Activated naive CD4-positive, alpha-beta T cell treated with anti-CD3 and anti-CD28 coated beads, Interleukin-2, amount 10 ng/mL, durations not matched to agents 7 days and 5 days (primary cell): ENCODE data around the gene KIAA0232.
A peak's percentile ranks its signal among the peaks of the same experiment; 100 is the strongest.

Source experiments
- CTCF ChIA-PET: fragments of 350-600 bp; sonication (Branson Sonifier 250); formaldehyde crosslinking; loops from one replicate; lab custom pipeline; 2021; ENCODE audit warnings: antibody characterized with exemption; lab: Charles Lee
- DNase-seq: peaks from one replicate; pipeline ENCODE4 v3.0.0-alpha.2; 2020
- H3K27ac Mint-ChIP-seq: one replicate; pipeline ENCODE4 v1.8.0; 2021; ENCODE audit warnings: mild to moderate bottlenecking, moderate library complexity, mixed read lengths
- H3K27me3 Mint-ChIP-seq: one replicate; pipeline ENCODE4 v1.8.0; 2021; ENCODE audit warnings: mild to moderate bottlenecking, mixed read lengths
- H3K36me3 Mint-ChIP-seq: one replicate; pipeline ENCODE4 v1.8.0; 2021; ENCODE audit warnings: mixed read lengths
- H3K4me1 Mint-ChIP-seq: one replicate; pipeline ENCODE4 v1.8.0; 2021; ENCODE audit warnings: mixed read lengths
- H3K4me3 Mint-ChIP-seq: one replicate; pipeline ENCODE4 v1.8.0; 2021; ENCODE audit warnings: mild to moderate bottlenecking, moderate library complexity, mixed read lengths
- H3K9me3 Mint-ChIP-seq: one replicate; pipeline ENCODE4 v1.8.0; 2021; ENCODE audit warnings: mixed read lengths

KIAA0232 gene, protein sequence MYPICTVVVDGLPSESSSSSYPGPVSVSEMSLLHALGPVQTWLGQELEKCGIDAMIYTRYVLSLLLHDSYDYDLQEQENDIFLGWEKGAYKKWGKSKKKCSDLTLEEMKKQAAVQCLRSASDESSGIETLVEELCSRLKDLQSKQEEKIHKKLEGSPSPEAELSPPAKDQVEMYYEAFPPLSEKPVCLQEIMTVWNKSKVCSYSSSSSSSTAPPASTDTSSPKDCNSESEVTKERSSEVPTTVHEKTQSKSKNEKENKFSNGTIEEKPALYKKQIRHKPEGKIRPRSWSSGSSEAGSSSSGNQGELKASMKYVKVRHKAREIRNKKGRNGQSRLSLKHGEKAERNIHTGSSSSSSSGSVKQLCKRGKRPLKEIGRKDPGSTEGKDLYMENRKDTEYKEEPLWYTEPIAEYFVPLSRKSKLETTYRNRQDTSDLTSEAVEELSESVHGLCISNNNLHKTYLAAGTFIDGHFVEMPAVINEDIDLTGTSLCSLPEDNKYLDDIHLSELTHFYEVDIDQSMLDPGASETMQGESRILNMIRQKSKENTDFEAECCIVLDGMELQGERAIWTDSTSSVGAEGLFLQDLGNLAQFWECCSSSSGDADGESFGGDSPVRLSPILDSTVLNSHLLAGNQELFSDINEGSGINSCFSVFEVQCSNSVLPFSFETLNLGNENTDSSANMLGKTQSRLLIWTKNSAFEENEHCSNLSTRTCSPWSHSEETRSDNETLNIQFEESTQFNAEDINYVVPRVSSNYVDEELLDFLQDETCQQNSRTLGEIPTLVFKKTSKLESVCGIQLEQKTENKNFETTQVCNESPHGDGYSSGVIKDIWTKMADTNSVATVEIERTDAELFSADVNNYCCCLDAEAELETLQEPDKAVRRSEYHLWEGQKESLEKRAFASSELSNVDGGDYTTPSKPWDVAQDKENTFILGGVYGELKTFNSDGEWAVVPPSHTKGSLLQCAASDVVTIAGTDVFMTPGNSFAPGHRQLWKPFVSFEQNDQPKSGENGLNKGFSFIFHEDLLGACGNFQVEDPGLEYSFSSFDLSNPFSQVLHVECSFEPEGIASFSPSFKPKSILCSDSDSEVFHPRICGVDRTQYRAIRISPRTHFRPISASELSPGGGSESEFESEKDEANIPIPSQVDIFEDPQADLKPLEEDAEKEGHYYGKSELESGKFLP (N-terminal part only)

DNA sequence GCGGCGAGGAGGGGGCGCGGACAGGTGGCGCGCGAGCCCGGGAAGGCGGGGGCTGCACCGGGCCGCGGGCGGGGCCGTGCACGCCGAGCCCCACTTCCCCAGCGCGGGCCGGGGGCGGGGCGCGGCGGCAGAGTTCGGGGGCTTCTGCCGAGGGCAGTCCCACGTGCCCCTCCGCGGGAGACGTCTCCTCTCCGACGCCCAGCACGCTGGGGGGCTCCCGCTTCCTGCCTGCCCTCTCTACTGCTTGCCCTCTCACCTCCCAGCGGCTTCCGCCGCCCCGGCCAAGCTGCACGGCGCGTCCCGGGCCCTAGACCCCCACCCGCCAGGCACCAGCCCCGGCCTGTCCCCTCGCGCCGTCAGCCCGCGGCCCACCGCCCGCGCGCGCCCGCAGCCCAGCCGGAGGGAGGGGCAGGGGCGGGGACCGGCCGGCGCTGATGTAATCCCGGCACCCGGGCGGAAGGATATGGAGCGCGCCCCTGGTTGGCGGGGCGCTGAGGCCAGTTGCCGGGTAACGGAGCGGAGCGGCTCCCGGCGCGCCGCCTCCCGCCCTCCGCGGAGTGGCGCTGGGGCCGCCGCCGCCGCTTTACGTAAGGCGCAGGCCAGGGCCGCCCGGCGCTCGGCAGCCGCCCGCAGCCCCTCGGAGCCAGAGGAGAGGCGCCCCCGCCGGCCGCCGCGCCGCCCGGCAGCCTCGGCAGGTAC is at the start of gene KIAA0232:
Gene KIAA0232, plus strand, starts transcription at position 581 of the 699 bp plus-strand sequence. CDS start 41,727 bp downstream, outside the sequence.
- peak within 1 kb of the TSS; percentile 80 for H3K4me3 Mint-ChIP-seq

DNA sequence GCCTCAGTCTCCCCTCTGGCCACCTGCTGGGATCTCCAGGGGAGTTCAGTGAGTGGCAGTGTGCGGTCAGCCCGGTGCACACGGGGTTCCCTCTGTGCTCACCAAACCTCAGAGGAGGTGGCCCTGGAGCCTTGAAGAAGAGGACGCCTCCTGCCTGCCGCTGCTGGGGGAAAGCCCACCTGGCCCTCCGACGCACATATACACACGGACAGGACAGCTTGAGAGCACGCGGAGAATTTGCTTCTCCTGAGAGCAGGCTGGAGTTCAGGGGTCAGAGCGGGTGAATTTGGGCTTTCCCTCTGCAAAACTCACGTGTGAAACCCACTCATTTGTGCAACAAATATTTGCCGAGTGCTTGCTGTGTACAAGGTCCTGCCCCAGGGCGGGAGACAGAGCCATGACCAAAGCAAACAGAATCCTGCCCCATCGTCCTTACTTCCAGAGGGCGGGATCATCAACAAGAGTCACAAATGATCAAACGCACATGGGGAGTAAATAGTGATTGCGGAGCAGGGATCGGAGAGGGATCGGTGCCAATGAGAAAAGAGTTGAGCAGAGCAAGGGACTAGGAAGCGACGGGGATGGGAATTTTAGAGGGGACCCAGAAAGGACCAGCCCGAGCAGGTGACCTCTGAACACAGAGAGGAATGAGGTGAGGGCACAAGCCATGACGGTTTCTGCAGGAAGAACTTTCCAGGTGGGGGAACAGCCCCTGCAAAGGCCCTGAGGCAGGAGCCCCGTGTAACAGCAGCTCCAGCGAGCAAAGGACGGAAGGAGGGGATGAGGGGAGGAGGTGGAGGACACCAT is 49.0 kb upstream of the KIAA0232 start:
- no peak for DNase-seq
- peaks cover 22% of the 10 kb centered on the region for H3K27me3 Mint-ChIP-seq
- no peaks in the 10 kb centered on the region for H3K36me3 Mint-ChIP-seq
- no peak overlapping the region for H3K4me3 Mint-ChIP-seq
- H3K9me3 Mint-ChIP-seq, result no peaks in the 10 kb centered on the region
- no peak overlapping the region for H3K27ac Mint-ChIP-seq
- CTCF ChIA-PET, result interaction anchor here (1.2 to 2.2 kb wide), 2 partner anchors 14 to 140 kb away, joined by 4 to 9 read pairs; no protein-coding TSS in a partner anchor
- peaks cover under 1% of the 10 kb centered on the region for H3K4me1 Mint-ChIP-seq

More for the DNA sequence above, at the start of gene KIAA0232:
- Mint-ChIP-seq H3K4me1 (peaks cover 58% of the 10 kb centered on the region), H3K36me3 (peaks cover 6% of the 10 kb centered on the region), H3K9me3 (no peaks in the 10 kb centered on the region), H3K27ac (peak within 1 kb of the TSS; percentile 91), H3K27me3 (peaks cover 4% of the 10 kb centered on the region)
- peak; percentile 90 for DNase-seq
- CTCF ChIA-PET, result interaction anchor here (0.9 to 2.4 kb wide), 3 partner anchors 13 to 107 kb away, joined by 3 to 7 read pairs (median 6); no protein-coding TSS in a partner anchor

DNA sequence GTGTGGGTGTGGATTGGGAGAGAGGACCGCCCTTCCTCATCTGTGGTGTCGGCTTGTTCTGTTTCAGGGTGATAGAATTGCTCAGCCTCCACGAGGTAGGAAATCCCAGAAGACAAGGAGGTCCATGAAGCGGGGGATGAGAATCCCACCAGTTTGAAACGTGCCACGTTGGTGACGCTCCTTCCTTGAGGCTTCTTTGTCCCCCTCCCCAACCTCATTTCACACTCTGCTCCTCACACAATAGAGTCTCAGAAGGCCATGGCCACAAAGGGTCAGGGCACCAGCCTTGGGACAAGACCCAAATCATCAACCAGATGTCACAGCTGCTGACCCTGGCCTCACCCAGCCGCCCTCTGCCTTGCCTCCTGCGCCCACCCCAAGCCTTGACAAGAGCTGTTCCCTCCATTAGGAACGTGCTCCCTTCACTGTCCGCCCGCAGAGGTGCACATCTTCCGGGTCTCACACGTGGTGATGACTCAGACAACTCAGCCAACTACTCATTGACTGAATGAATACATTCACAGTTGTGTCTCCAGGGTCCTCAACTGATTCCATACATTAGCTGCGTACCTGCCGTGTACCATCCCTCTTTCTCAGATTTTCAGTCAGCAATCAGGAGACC is 48.3 kb upstream of the KIAA0232 start:
- Mint-ChIP-seq H3K27ac (no peak overlapping the region), H3K36me3 (no peaks in the 10 kb centered on the region), H3K9me3 (no peaks in the 10 kb centered on the region), H3K27me3 (peaks cover 22% of the 10 kb centered on the region), H3K4me3 (no peak overlapping the region), H3K4me1 (no peaks in the 10 kb centered on the region)
- CTCF ChIA-PET, result interaction anchor here (2.2 kb wide), 1 partner anchor 15 kb away, joined by 9 read pairs; no protein-coding TSS in a partner anchor
- DNase-seq, result no peak

DNA sequence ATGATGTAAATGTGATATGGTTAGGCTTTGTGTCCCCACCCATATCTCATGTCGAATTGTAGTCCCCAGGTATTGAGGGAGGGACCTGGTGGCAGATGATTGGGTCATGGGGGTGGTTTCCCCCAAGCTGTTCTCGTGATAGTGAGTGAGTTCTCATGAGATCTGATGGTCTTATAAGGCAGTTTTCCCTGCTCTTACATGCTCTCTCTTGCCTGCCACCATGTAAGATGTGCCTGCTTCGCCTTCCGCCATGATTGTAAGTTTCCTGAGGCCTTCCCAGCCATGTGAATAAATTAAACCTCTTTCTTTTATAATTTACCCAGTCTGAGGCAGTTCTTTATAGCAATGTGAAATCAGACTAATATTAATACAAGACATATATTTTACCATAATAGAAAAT is 42.6 kb upstream of the KIAA0232 start:
- Mint-ChIP-seq H3K36me3 (no peaks in the 10 kb centered on the region), H3K27ac (no peak overlapping the region), H3K27me3 (peaks cover 12% of the 10 kb centered on the region), H3K4me1 (no peaks in the 10 kb centered on the region), H3K4me3 (no peak overlapping the region), H3K9me3 (no peaks in the 10 kb centered on the region)
- CTCF ChIA-PET, result no interaction called here
- DNase-seq, result no peak

DNA sequence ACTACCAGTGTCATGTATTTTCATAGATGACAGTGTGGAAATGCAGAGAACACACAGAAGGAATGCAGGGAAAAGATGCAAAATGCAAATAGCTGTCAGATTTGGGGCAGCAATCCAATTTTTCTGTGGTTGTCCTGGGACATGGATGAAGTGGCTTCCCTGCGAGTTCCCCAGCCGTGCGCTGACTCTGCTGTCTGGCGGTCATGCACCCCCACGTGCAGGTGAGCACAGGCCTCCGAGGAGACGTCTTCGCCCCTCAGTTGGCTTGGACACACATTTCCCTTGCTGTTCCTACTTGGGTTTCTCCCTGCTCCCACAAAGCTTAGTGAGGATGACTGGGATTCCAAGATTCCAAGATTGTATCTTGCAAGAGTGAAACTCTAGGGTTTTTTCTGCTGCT is 42.2 kb upstream of the KIAA0232 start:
- H3K4me3 Mint-ChIP-seq, result no peak overlapping the region
- no peaks in the 10 kb centered on the region for H3K36me3 Mint-ChIP-seq
- CTCF ChIA-PET, result no interaction called here
- H3K4me1 Mint-ChIP-seq, result no peaks in the 10 kb centered on the region
- DNase-seq, result no peak
- peaks cover 12% of the 10 kb centered on the region for H3K27me3 Mint-ChIP-seq
- H3K9me3 Mint-ChIP-seq, result no peaks in the 10 kb centered on the region
- H3K27ac Mint-ChIP-seq, result no peak overlapping the region

DNA sequence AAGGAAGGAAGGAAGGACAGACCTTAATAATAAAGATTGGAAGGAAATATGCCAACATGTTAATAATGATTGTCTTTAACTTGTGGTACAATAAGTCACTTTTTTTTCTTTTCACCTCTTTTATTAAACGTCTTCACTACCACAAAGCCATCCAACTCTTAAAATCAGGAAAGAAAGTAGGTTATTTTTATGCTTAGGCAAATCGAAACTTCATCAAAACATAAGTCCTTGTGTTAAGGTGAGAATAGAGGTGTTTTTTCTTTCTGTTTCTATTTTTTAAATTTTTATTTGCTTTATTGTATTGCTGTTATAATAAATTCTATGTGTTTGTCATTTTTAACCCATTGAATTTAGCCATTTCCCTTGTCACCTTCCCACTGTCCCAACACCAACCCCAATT is 40.0 kb upstream of the KIAA0232 start:
- DNase-seq, result no peak
- Mint-ChIP-seq H3K27ac (no peak overlapping the region), H3K27me3 (peaks cover 12% of the 10 kb centered on the region), H3K36me3 (no peaks in the 10 kb centered on the region), H3K9me3 (no peaks in the 10 kb centered on the region), H3K4me3 (no peak overlapping the region), H3K4me1 (no peaks in the 10 kb centered on the region)
- CTCF ChIA-PET, result interaction anchor here (1.1 kb wide), 1 partner anchor 167 kb away, joined by 3 read pairs; no protein-coding TSS in a partner anchor

DNA sequence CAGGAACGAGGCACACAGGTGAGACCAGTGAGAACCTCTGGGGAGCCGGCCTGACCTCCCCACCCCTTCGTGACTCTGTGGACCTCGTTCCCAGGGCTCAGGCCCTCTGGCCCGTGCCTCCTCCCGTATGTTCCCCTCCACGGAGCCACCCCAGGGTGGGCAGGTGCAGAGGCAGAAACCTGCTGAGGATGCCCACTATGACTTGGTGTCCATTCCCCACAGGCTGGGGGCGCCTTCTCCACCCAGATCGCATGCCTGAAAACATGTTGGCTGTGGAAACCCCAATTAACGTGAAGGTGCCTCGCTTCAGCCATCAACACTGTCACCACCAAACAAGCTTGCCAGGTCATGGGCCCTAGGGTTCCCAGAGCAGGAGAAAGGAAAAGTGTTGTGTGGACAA is 39.5 kb upstream of the KIAA0232 start:
- CTCF ChIA-PET, result interaction anchor here (1.1 to 1.2 kb wide), 2 partner anchors 20 to 166 kb away, joined by 3 read pairs; no protein-coding TSS in a partner anchor

DNA sequence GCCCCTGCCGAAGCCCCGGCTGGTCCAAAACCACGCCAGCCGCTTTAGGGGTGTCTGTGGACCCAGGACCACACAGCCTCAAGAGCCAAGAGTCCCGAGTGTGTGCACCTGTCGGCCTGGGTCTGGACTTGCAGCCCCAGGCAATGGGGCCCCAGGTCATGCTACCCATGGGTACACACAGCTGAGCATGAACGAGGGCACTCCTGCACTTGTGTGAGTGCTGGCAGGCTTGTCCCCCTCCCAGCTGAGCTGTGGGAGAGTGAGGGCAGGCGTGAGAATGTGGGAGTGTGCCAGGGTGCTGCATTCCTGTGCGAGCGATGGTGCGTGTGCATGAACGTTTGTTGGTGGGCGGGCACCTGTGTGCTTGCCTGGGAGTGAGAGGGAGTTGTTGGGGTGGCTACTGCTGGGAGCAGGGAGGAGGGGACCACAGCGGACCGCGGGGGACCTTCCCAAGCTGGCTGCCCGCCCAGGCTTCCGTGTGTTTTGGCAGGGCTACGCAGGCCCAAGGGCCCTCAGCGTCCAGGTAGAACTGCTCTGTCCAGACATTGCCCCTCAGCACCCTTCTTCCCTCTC is 35.7 kb upstream of the KIAA0232 start:
- H3K4me1 Mint-ChIP-seq, result peaks cover 11% of the 10 kb centered on the region
- CTCF ChIA-PET, result no interaction called here
- peaks cover 7% of the 10 kb centered on the region for H3K27me3 Mint-ChIP-seq
- no peaks in the 10 kb centered on the region for H3K9me3 Mint-ChIP-seq
- no peak overlapping the region for H3K4me3 Mint-ChIP-seq
- no peak for DNase-seq
- no peaks in the 10 kb centered on the region for H3K36me3 Mint-ChIP-seq
- H3K27ac Mint-ChIP-seq, result no peak overlapping the region

More for the DNA sequence above, 39.5 kb upstream of the KIAA0232 start:
- no peaks in the 10 kb centered on the region for H3K4me1 Mint-ChIP-seq
- DNase-seq, result no peak
- H3K36me3 Mint-ChIP-seq, result no peaks in the 10 kb centered on the region
- no peak overlapping the region for H3K27ac Mint-ChIP-seq
- H3K27me3 Mint-ChIP-seq, result peaks cover 7% of the 10 kb centered on the region
- no peaks in the 10 kb centered on the region for H3K9me3 Mint-ChIP-seq
- H3K4me3 Mint-ChIP-seq, result no peak overlapping the region

DNA sequence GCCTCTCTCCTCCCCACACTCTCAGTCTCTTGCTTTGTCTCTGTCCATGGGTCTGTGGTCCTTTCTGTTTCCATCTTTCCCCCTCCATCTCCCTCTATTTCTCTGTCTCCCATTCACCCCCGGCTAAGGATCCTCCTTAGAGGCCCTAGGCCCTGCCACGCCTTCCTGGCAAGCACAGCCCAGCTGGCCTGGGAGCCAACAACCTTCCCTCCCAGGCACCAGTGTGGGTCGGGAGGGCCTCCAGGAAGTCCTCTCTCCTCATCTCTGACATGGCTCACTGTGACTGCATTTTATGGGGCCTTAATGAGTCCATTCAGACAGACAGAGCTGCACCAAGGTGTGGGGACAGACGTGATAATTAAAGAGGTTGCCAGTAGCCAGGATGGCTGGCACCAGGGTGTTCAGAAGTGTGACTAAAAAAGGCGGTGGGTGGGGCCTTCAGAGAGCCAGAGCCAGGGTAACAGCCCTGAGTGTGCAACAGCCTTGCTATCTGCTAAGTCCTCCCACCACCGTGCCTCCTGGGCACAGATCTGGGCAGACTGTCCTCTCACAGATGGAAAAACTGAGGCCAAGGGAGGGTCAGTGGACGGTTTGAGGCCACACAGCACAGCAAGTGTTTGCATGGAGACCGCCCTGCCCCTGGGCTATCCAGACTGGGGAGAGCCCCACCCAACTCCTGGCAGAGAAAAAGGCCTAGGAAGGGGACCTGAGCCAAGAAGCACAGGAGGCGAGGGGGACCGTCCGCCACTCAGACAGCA is 35.1 kb upstream of the KIAA0232 start:
- peaks cover 7% of the 10 kb centered on the region for H3K27me3 Mint-ChIP-seq
- DNase-seq, result no peak
- no peak overlapping the region for H3K4me3 Mint-ChIP-seq
- H3K36me3 Mint-ChIP-seq, result no peaks in the 10 kb centered on the region
- H3K27ac Mint-ChIP-seq, result no peak overlapping the region
- peaks cover 13% of the 10 kb centered on the region for H3K4me1 Mint-ChIP-seq
- H3K9me3 Mint-ChIP-seq, result no peaks in the 10 kb centered on the region
- CTCF ChIA-PET, result no interaction called here

DNA sequence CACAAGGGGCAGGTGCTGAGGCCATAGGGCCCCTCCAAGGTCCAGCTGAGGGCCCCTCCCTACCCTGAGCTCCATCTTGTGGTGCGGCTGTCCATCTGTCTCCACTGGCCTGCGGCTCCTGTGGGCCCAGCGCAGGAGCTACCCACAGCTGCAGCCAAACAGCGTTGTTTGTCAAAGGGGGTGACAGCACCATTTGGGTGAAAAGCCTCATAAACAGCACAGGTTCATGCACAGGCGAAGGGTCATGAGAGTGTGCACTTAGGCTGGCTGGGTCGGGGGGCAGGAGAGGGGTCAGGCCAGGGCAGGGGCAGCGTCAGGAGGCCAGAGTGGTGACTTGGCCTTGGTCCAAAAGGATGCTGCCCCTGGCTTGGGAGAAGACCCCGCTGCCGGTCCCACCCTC is 34.2 kb upstream of the KIAA0232 start:
- H3K36me3 Mint-ChIP-seq, result no peaks in the 10 kb centered on the region
- H3K4me1 Mint-ChIP-seq, result peaks cover 13% of the 10 kb centered on the region
- peak overlapping the region; percentile 70 for H3K27ac Mint-ChIP-seq
- CTCF ChIA-PET, result no interaction called here
- no peak for DNase-seq
- no peak overlapping the region for H3K4me3 Mint-ChIP-seq
- H3K27me3 Mint-ChIP-seq, result peaks cover 3% of the 10 kb centered on the region
- no peaks in the 10 kb centered on the region for H3K9me3 Mint-ChIP-seq

DNA sequence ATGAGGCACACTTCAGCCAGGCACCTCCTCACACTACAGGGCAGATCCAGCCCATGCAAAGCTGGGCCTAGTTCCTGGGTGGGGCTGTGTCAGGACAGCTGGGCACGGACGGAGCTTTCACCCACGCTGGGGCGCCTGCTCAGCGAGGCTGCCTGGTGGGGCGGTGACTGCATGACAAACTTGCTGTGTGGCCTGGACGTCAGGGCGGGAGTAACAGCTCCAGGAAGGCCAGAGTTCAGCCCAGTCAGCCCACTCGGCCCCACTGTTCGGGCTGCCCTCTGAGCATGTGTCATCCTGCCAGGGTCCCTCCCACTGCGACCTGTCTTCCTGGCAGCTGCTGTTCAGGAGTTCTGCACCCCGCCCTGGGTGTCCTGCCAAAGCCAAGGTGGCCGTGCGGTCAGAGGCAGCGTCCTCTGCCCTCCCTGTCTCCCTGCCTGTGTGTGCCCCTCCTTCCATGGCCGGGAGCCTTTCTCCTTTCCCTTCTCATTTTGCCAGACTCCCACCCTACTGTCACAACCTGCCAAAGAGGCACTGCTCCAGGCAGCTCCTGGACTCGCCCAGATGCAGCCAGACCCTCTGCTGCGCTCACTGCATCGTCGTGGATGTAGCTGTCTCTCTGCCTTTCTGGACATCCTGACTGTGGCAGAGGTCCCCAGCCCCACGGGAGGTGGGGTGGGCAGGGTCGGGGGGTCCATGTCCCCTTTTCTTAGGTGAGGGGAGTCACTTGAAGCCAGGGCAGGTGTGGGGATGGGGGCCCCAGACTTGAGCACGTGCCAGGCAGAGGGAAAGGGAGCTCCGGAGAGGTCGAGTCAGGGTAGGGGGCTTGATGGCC is 33.0 kb upstream of the KIAA0232 start:
- DNase-seq, result no peak
- Mint-ChIP-seq H3K9me3 (no peaks in the 10 kb centered on the region), H3K36me3 (no peaks in the 10 kb centered on the region), H3K4me3 (no peak overlapping the region), H3K27me3 (no peaks in the 10 kb centered on the region), H3K27ac (no peak overlapping the region), H3K4me1 (peaks cover 13% of the 10 kb centered on the region)
- CTCF ChIA-PET, result interaction anchor here (0.7 kb wide), 1 partner anchor 22 kb away, joined by 3 read pairs; no protein-coding TSS in a partner anchor
